A204.1 (cell line): ENCODE measurements around the gene ITGA11.
"Not testable (repeated sequence)": the region's sequence is repeated elsewhere in the genome, so short reads cannot be mapped to it uniquely, and the experiment has no call there.

Source experiments
- FAIRE-seq: peaks from 2 replicates; lab custom pipeline; 2012; peaks lifted over from hg19 to GRCh38; lab: Jason Lieb, UNC

The ITGA11 gene

DNA sequence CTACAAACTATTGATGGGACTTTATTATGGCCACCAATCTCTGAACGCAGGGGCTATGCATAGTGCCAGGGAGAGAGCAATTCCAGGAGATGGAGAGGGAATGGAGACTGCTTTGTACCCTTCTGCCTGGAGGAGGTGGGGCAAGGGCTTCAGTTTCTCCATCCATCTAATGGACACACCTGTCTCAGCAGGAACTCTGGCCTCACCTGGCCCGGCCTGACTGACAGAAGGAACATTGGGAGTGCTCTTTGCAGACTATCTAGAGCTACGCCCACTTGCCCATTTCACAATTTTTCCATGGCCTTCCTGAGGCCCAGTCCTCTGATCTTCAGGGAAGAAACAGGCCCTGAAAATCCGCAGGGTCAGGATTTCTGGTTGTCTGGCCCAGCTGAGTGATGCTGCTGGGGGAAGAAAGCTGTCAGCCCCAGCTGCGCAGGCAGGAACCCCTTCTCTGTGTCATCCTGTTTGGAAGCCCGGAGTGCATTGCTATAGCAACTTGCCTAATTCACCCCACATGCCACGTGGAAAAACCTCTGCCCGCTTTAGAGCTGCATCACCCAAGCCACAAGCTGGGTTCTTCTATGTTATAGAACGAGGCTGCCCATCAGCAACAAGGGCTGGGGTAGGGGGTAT is 6.4 kb downstream of the ITGA11 start:
- no peak for FAIRE-seq

DNA sequence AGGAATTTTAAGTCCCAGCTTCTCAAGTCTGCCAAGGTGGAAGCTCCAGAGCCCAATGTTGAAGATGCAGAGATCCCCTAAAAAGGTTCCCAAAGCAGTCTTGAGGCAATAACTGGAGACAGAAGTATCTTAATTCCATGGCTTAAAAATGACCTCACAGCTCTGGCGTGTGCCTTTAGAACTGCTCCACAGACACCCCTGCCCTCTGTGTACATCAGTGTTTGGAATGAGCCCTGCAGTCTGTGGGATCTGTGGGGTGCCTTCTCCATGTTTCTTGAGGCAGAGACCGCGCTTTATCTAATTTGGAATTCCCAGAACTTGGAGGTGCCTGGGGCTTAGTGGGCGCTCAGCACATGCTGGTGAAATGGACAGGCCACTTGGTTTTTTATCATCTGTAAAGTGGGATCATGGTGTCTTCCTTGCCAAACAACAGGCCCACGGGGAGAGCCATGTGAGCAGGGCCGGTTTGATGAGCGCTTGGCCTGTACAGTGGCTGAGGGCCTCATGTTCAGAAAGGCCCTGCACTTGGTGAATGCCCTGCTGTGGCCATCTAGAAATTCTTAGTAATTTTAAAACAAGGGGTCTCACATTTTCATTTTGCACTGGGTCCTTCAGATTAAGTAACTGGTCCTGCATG is 7.1 kb downstream of the ITGA11 start:
- no peak for FAIRE-seq

DNA sequence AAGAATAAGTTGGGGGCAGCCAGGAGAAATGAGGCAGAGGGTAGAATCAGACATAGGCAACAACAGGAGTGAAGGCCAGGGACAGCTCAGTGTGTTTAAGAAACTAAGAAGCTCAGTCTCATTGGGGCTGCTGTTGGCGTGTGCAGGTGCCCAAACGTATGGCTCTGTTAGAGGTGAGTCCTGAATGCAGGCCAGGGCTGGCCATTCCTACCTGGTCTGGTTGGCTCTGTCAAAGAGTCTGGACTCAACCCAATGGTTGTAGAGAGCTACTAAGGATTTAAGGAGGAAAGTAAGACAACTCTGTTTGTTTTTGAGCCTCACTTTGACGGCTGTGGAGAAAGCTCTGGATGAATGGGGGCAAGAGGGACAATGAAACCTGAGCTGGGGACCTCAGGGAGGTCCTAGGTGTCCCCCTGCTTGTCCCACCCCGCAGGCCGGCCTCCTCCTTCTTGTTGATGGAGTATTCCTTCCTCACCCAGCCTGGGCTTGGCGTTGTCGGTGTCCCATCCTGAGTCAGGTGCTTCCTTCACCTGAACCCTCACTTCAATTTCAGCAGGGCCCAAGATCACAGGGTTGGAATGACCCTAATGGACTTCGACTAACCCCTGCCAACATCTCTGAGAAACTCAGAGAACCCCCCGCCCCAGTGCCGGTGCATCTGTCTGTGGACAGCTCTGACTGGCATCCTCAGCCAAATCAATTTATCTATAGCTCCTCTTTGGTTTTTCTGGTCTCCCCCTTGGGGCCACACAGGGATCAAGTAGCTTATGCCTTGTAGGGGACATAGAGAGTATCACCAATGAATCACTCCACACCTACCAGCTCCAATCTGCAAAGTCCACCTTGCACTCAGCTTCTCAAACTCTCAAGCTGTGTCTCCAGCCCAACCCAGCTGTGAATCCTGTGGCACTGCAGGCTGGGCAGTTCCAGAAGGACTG is 8.3 kb downstream of the ITGA11 start:
- no peak for FAIRE-seq

DNA sequence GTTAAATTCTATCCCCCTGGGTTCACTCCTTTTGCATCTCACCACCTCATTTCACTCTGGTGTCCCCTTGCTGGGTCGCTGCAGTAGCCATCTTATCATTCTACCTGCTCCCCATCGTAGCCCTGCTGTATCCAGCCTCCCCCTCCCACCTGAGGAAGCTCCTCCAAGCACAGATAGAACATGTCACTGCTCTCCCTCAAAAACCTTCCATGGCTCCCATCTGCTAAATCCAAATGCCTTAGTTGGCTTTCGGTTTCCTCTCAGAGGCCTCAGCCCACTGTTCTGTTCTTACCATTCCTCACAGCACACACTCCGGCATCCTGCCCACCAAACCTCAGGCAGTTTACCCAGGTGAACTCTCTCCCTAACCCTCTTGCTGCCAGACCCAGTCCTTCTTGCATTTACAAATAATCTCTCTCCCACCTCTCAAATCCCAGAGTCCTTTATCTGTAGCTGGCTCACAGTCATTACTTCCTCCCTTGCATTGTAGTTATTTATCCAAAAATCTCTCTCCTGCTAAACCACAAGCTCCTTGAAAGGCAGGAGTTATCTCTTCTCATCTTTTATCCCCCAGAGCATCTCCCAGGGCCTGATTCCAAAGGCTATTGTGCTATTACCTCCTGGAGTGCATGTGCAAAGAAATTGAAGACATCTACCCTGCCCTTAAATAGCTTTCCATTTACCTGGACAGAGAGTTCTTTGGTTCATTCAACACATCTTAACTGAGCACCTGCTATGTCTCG is 9.4 kb downstream of the ITGA11 start:
- not testable (repeated sequence) for FAIRE-seq

DNA sequence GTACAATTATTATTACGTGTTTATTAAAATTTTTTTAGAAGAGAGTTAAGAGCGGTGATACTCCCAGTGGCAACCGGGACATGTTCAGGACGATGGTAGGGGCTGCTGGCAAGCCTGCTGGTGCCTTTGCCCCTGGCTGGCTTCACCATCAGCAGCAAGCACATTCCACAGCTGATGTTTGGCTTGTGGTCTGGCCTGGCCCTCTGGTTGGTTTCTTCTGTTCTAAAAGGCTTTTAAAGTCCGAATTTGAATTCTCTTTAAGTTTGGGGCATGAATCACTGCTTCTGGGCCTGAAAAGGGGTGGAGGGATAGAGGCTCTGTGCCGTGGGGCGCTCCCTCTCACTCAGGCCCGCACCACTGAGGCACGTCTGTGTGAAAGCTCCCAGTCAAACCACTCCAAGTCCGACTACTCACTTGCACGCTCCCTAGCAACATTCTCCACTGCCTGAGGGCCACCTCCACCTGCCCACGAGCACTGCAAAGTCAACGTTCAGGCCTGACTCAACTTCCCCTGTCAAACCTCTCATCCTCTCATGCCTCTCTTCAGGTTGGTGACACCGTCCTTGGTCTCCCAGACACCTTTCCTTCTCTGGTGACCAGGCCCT is 10.1 kb downstream of the ITGA11 start:
- no peak for FAIRE-seq

DNA sequence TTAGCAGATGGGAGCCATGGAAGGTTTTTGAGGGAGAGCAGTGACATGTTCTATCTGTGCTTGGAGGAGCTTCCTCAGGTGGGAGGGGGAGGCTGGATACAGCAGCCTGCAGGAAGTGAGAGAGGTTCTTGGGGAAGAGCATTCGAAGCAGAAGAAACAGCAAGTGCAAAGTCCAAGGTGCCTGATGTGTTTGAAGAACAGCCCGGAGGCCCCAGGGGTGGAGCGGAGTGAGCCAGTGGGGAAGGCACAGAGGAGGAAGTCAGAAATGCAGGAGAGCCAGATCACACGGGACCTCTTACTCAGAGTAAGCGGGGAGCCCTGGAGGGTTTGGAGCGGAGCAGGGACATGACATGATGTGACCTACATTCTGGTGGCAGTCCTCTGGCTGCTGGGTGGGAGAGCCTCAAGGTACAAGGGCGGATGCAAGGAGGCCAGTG is 10.8 kb downstream of the ITGA11 start:
- FAIRE-seq = no peak

DNA sequence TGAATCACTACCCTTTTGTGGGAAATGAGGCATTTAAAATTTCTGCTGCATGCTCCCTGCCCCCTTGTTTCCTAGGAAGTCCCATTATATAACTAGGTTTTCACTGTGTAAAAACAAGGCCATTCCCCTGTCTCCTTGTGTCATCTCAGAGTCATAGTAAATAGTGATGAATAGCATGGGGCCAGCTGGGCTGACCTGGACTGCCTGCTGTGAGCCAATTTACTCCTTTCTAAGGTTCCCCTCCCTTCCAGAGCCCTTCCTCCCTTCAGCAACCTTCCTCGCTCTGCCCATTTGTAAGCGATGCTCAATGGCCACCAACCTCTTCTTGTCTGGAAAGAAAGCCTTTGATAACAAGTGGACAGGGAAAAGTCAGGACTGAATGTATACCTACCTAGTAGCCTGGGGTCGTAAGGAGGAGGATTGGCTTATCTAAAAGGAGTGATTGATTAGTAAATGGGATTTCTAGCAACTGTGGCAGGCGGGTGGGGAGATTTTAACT is 11.7 kb downstream of the ITGA11 start:
- no peak for FAIRE-seq

DNA sequence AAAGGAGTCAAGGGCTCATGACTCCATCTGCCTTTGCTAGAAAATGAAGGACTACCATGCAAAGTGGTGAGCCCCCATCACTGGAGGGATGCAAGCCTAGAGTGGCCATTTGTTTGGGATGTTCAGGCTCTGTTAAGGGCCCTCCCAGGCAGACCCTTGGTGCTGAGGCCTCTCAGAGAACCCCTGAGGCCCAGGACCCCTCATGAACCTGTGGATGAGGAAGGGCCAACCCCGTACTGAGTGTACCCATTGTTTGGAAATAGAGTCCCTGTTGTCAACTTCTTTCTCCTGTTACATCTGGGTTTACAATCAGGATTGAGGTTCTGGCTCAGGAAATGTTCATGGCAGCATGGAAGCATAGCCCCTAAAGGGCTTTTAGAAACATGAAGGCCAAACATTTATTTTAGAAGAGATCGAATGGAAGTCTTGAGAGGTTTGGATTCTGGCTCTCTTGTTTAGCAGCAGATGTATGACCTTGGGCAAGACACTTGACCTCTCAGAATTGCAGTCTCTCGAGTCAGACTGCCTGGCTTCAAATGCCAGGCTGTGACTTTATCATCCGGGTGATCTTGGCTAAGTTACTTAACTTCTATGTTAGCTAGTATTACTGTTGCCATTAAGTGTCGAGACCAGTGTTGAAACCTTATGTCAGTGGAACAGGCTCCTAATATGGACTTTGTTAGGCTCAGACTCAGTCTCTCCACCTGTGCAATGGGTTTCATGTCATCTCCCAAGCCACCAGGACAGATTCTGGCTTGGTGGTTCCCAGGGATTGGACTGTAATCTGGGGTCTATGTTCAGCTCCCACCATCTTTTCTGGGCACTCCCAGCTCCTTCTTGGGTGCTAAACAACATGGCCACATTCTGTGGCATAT is 12.4 kb downstream of the ITGA11 start:
- no peak for FAIRE-seq

DNA sequence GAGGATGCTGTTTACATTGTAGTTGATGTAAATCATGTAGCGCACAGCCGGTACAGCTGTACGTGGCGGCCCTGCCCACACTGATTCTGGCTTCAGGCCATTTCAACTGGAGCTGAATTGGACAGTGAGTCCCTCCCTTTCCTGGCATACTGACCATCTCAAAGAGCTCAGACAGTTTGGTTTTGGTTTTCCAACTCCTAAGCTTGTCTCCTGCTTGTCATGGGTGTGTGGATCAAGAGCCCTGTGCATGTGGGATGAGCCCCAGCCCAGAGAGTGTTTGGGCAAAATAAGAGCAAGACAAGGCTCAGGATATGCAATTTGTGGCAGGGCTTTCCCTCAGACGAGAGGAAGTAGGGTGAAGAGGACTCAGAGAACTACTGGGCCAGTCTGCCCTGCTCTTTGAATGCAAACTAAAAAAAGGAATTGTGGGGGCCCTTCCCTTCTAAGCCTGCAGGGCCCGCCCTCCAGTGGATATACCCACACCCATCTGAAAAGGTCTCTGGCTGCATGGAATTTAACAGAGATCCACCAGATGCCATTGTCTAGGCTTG is 13.3 kb downstream of the ITGA11 start:
- FAIRE-seq = no peak

DNA sequence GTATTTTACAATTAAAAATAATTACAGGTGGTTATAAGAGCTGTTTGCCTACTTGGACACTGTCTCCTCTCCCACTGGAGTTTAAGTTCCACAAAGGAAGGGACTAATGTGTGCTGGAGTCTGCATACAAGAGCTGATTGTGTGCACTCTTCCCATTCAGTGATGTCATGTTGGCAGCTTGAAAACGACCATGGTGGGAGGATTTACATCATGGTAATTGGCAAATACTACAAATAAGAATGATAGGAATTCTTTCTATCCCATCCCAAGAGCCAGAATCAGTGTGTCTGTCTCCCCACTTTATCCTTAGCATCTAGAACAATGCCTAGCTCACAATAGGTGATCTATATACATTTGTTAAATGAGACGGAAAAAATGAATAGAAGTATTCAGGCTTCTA is 14.1 kb downstream of the ITGA11 start:
- FAIRE-seq = no peak

DNA sequence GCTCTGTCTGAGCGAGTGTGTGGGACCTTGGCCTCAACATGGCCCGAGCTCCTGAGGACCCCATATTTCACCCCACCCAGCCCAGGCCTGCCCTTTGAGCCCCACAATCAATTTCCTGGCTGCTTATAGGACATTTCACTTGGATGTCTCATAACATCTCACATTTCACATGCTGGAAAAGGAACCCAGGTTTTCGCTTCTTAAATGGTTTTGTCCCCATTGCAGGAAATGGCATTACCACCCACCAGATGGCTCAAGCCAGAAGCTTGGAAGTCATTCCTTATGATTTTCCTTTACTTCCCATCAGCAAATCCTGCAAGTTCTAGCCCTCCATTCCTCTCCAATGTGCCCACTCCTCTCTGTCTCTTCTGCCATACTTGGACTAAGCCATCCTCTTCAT is 14.9 kb downstream of the ITGA11 start:
- FAIRE-seq = no peak

DNA sequence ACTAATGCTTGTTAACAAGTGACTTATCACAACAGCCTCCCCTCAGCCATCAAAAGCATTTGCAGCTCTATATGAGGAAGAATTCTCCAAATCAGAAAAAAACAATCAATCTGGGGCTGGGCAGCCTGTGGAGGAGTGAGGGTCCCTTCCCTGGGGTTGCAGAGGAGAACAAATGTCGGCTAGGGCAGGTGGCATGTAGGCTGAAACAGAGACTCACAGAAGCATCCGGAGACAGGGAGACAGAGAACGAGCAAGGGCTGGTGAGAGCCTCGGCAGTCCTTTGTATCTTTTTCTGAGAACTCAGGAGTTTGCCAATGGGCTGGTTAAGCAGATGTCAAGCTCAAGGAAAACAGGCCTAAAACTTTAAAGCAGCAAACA is 15.8 kb downstream of the ITGA11 start:
- FAIRE-seq = no peak

DNA sequence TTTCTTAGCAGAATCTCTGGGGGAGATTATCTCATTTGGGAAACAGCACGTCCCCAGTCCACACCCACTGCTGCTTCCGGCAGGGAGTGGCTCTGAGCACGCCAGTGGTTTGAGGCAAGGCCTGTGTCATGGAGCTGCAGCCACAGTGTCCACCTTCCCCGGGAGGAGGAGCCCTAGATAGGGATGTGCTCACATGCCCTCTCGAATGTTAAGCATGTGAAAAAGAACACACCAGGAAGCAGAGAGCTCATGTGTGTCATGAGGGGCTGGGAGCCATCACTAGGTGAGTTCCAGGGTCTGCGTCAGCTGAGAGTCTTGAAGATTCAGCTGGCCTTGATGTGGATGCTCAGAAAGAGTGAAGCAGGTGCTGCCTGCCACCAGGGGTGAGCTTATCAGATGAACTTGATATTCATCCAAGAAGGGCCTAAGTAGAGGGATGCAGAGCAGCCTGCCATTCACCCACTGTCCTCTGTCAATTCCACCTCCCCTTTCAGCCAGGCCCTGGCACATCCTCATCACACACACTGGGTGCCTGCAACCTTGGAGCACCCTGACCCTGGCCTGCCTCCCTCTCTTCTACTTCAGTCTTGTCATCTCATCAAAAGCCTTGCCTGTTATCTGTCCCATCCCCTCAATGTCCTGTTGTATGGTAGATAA is 16.3 kb downstream of the ITGA11 start:
- no peak for FAIRE-seq

DNA sequence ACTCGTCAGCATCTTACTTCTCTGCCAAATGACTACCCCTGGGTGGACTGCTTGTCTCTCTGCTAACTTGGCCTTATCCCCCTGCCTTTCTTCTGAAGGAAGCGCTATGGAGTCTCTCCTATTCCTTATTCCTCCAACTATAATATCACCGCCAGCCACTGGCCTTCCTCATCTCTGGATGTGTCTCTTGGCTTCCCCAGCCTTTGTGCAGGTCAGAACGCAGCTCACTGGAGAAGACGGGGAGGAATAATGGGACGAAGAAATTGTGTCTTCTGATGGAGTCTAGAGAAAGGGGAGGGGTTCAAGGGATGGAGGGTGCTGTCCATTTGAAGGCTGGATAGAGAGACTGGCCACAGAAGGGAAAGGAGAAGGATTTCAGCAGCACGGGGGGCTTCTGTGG is 16.9 kb downstream of the ITGA11 start:
- no peak for FAIRE-seq

DNA sequence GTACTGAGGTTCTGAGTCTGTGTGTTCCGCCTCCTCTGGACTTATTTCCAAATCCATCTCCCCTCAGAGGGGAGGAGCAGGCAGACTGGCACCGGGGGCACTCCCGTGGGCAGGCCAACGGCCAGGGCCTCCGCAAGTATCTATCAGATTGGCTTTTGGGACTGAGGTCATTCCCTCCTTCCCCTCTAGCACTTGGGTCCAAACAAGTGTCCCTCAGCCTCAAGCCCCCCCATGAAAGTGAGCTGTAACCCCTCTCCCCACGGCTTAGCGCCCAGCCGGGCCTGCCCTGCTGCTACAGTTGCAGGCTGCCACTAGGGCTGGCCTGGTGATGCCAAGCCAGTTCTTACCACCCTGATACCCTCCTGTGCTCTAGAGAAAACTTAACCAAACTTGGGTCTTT is 17.4 kb downstream of the ITGA11 start:
- no peak for FAIRE-seq

DNA sequence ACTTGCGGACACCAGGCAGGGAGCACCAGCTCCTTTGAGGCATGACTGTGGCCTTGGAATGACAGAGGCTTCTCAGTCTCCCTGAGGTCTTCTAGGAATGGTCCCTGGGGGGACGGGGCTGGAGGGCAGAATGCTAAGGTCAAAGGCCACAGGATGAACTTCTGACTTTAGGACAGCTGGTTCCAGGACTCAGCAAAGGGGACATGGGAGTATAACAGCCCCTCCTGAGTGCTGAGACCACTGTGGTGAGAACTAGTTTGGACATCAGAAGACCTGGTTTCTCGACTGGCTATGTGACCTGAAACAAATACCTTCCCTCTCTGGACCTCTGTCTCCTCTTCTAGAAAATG is 17.8 kb downstream of the ITGA11 start:
- FAIRE-seq = no peak

DNA sequence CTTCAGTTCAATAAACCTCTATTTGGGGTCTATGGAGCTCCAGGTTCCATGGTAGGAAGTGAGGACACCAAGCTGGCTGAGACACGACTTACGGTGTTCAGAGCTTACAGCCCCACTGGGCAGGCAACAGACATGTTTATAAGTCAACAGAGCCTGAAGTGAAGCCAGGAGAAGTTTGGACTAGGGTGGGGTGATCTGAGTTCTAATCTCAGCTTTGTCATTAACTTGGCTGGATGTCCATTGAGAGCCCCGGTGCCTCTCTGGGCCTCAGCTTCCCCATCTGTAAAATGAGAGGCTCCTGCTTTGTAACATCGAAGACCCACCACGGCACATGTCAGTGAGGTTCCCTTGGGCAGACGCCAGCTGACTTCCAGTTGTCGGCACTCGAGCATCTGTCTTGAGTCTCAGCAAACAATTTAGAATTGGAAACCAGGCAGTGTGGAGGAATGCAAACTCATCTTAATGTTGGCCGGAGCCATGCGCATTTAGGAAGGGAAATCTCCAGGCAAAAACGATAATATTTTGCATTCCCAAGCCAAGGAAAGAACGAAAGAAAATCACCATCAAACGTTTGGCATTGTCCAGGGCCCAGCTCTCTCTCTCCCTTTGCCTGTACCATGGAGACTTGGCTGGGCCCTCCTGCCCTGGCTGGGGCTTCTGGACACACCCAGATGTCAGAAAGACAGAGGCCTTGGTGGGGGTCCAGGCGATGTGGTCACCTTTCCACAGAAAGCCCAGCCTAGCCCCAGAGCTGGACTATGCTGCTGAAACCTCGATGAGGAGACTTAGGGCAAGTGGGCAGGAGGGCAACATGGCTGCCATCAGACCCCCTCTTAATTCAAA is 18.4 kb downstream of the ITGA11 start:
- FAIRE-seq = no peak

DNA sequence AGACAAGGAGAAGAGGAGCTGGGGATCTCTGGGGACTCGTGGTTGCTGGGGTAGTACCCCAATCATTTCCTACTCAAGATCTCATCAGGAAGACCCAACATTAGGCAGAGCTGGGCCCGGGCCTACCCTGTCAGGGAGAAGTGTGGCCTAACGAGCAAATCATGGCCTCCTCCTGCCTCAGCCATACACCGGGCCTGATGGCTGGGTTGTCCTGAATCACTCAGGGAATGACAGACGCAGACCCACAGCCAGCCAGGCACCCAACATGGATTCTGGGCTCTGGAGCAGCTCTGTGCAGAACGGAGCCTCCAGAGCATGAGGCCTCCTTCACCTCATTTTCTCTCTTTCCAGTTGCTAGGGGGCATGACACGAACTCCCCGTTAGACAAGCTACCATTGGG is 19.7 kb downstream of the ITGA11 start:
- FAIRE-seq = no peak

DNA sequence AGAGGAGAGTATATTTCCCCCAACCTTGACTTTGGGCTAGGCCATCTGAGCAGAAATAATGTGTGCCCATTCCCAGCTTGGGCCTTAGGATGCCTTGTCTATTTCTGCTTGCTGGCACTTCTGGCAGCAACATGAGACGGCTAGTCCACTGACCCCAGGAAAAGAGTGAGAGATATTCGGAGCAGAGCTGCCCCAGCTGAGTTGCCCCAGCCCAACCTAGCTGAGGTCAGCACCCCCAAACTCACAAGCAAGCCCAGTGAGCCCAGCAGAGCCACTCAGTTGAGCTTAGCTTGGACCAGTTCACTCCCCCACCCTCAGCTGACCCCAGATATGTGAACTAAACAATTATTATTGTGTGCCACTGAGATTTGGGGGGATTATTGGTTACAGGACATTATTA is 20.2 kb downstream of the ITGA11 start:
- FAIRE-seq = no peak
